Measurements from ENCODE around the gene CPB2.

- TF ChIP-seq CTCF (IDR thresholded peaks at IDR 0.05) (no peak), POLR2AphosphoS5 (IDR thresholded peaks at IDR 0.05; ENCODE audit: insufficient read depth in 1 of 2, low read depth in 1 of 2) (no peak)
Measured at GRCh38 chr13:46062185-46062584, 42.6 kb downstream of the CPB2 start.

Data from vagina (tissue), 2 donors.